GM23338 (cell line): Measurements from ENCODE around the gene ARL8B. TPM values are rescaled to one million over a fixed set of nuclear protein-coding genes. Genes with fewer than 3 reads are reported as not detected.

Source experiments
- ATAC-seq: fragments of 200-7000 bp; cut with Tn5 transposase; 3 replicates; pipeline ENCODE4 v1.9.1; 2020
- DNase-seq: peaks from one replicate; pipeline ENCODE4 v3.0.0-alpha.2; 2015; ENCODE audit warnings: low spot score
- H2AFZ ChIP-seq: fragments of 200-600 bp; sonication (generic); 2 replicates; pipeline ENCODE4 v1.8.0; 2016; ENCODE audit warnings: antibody characterized with exemption, mild to moderate bottlenecking, moderate library complexity
- H3F3A ChIP-seq: fragments of 200-600 bp; sonication (generic); replicated peaks from 2 replicates; pipeline ENCODE4 v1.8.0; 2017; ENCODE audit warnings: antibody characterized with exemption, mixed run types, low read depth
- H3K27ac ChIP-seq: fragments of 200-600 bp; sonication (generic); 2 replicates; pipeline ENCODE4 v1.6.1; 2016; ENCODE audit warnings: low read depth
- H3K27me3 ChIP-seq: fragments of 200-600 bp; sonication (generic); 2 replicates; pipeline ENCODE4 v1.8.0; 2016; ENCODE audit warnings: mild to moderate bottlenecking, mixed run types, moderate library complexity; ENCODE audit not compliant: insufficient read depth
- H3K36me3 ChIP-seq: fragments of 200-600 bp; sonication (generic); 2 replicates; pipeline ENCODE4 v1.8.0; 2016; ENCODE audit warnings: mild to moderate bottlenecking; ENCODE audit not compliant: insufficient read depth
- H3K4me1 ChIP-seq: fragments of 200-600 bp; sonication (generic); 2 replicates; pipeline ENCODE4 v1.8.0; 2016; ENCODE audit warnings: mild to moderate bottlenecking, moderate library complexity; ENCODE audit not compliant: insufficient read depth
- H3K4me2 ChIP-seq: fragments of 200-600 bp; sonication (generic); 2 replicates; pipeline ENCODE4 v1.7.1; 2017; ENCODE audit warnings: mixed run types
- H3K4me3 ChIP-seq: fragments of 200-600 bp; sonication (generic); 2 replicates; pipeline ENCODE4 v1.6.1; 2016; ENCODE audit warnings: mixed run types
- H3K79me2 ChIP-seq: fragments of 200-600 bp; sonication (generic); replicated peaks from 2 replicates; pipeline ENCODE4 v1.8.0; 2017; ENCODE audit warnings: mild to moderate bottlenecking; ENCODE audit not compliant: insufficient read depth
- H3K9me2 ChIP-seq: fragments of 200-600 bp; sonication (generic); 2 replicates; pipeline ENCODE4 v1.8.0; 2017; ENCODE audit not compliant: insufficient read depth
- H4K20me1 ChIP-seq: fragments of 200-600 bp; sonication (generic); replicated peaks from 2 replicates; pipeline ENCODE4 v1.8.0; 2017; ENCODE audit warnings: mild to moderate bottlenecking; ENCODE audit not compliant: insufficient read depth
- H3K27ac Mint-ChIP-seq: 2 replicates; pipeline ENCODE4 v1.8.0; 2020; ENCODE audit warnings: inconsistent platforms, mild to moderate bottlenecking, moderate library complexity, mixed read lengths
- H3K27me3 Mint-ChIP-seq: 3 replicates; pipeline ENCODE4 v1.8.0; 2022; ENCODE audit warnings: low read depth, mild to moderate bottlenecking, moderate library complexity, mixed read lengths, inconsistent platforms; ENCODE audit not compliant: insufficient read depth, poor library complexity
- H3K36me3 Mint-ChIP-seq: 3 replicates; pipeline ENCODE4 v1.8.0; 2021; ENCODE audit warnings: low read depth, mild to moderate bottlenecking, inconsistent platforms, moderate library complexity, mixed read lengths
- H3K4me1 Mint-ChIP-seq: 3 replicates; pipeline ENCODE4 v1.8.0; 2020; ENCODE audit warnings: mild to moderate bottlenecking, inconsistent platforms, mixed read lengths
- H3K4me3 Mint-ChIP-seq: 3 replicates; pipeline ENCODE4 v1.8.0; 2021; ENCODE audit warnings: moderate library complexity, mild to moderate bottlenecking, inconsistent platforms, mixed read lengths
- H3K9me3 Mint-ChIP-seq: 3 replicates; pipeline ENCODE4 v1.8.0; 2020; ENCODE audit warnings: moderate library complexity, mild to moderate bottlenecking, inconsistent platforms, mixed read lengths
- CREB1 ChIP-seq: fragments of 250-450 bp; sonication (Bioruptor Pico); IDR thresholded peaks from 2 replicates; pipeline ENCODE4 v1.5.0; 2020; ENCODE audit warnings: low read depth, mild to moderate bottlenecking, moderate library complexity
- CTCF ChIP-seq, 2 experiments: fragments of 200-600 bp in 1 of 2; sonication (generic) in 1 of 2; conservative IDR thresholded peaks; 2 replicates each; pipeline versions ENCODE4 v1.5.1 to v1.6.1; 2016 to 2017; ENCODE audit warnings: antibody characterized with exemption in 2 of 2, low read depth in 2 of 2, mild to moderate bottlenecking in 2 of 2, moderate library complexity in 1 of 2
- ETS1 ChIP-seq: IDR thresholded peaks from 2 replicates; pipeline ENCODE4 v1.6.1; 2016; ENCODE audit warnings: antibody characterized with exemption
- EZH2 ChIP-seq: fragments of 200-600 bp; sonication (generic); IDR thresholded peaks from one replicate; pipeline ENCODE4 v1.8.0; 2017; ENCODE audit warnings: antibody characterized with exemption, mild to moderate bottlenecking, low read depth; ENCODE audit not compliant: unreplicated experiment
- EZH2phosphoT487 ChIP-seq: fragments of 200-600 bp; sonication (generic); IDR thresholded peaks from one replicate; pipeline ENCODE4 v1.8.1; 2018; ENCODE audit warnings: antibody characterized with exemption; ENCODE audit not compliant: unreplicated experiment
- JUNB ChIP-seq: IDR thresholded peaks from one replicate; pipeline ENCODE4 v1.6.1; 2016; ENCODE audit warnings: antibody characterized with exemption; ENCODE audit not compliant: unreplicated experiment
- NANOG ChIP-seq: IDR thresholded peaks from 2 replicates; pipeline ENCODE4 v1.6.1; 2016; ENCODE audit warnings: antibody characterized with exemption, borderline replicate concordance
- POLR2AphosphoS5 ChIP-seq: IDR thresholded peaks from 2 replicates; pipeline ENCODE4 v1.6.1; 2016; ENCODE audit warnings: antibody characterized with exemption, low read depth
- REST ChIP-seq: IDR thresholded peaks from one replicate; pipeline ENCODE4 v1.6.1; 2018; ENCODE audit warnings: antibody characterized with exemption; ENCODE audit not compliant: unreplicated experiment
- STAT1 ChIP-seq: IDR thresholded peaks from one replicate; pipeline ENCODE4 v1.6.1; 2016; ENCODE audit warnings: antibody characterized with exemption; ENCODE audit not compliant: unreplicated experiment
- ZNF114 ChIP-seq: fragments of 250-450 bp; sonication (Bioruptor Pico); IDR thresholded peaks from 2 replicates; pipeline ENCODE4 v1.5.0; 2020; ENCODE audit warnings: mild to moderate bottlenecking, moderate library complexity
- ZNF331 ChIP-seq: fragments of 250-450 bp; sonication (Bioruptor Pico); IDR thresholded peaks from 2 replicates; pipeline ENCODE4 v1.5.0; 2020; ENCODE audit warnings: low read depth, mild to moderate bottlenecking, moderate library complexity
- polyA plus RNA-seq: library from polyadenylated mRNA; unstranded; fragments of >200 nt; fragmentation: Nextera tagmentation; extraction: Ambion mirVana; gene quantifications from 2 replicates; pipeline ENCODE4 v1.2.1, GENCODE V29; 2016
- total RNA-seq: library from RNA; depleted of rRNA; stranded (reverse); fragments of >200 nt; shearing (Covaris generic); gene quantifications from 2 replicates; pipeline ENCODE4 v1.2.3, GENCODE V29; 2014
- TF ChIP-seq, protein P1 (sequence below): fragments of 250-450 bp; sonication (Bioruptor Pico); IDR thresholded peaks from 2 replicates; pipeline ENCODE4 v1.5.0; 2020; ENCODE audit warnings: mild to moderate bottlenecking, moderate library complexity

The ARL8B gene
- total and polyA plus RNA-seq, 2 experiments from 2014 or later = 25.5 to 40.8 TPM

DNA sequence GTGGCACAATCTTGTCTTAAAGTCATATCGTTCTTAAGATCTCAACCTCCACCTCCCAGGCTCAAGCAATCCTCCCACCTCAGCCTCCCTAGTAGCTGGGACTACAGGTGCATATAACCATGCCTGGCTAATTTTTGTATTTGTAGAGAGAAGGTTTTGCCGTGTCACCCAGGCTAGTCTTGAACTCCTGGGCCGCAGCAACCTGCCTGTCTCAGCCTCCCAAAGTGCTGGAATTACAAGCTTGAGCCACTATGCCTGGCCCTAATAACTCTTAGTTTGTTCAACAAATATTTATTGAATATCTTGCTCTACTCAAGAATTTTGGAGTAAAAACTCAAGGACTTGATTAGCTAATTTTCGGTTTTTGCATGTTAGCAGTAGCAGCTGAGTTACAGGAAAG lies 46.0 kb downstream of the ARL8B start:
- H3K4me3 Mint-ChIP-seq = no peak overlapping the region
- no peak for ATAC-seq
- H3K79me2 ChIP-seq = peaks cover 68% of the 10 kb centered on the region

More for the DNA sequence above, 46.0 kb downstream of the ARL8B start:
- Histone ChIP-seq H3K4me1 (peaks cover 9% of the 10 kb centered on the region), H3K36me3 (no peaks in the 10 kb centered on the region; the same call in 1 of the 2 replicates), H3K4me2 (no peak overlapping the region), H3K27me3 (no peaks in the 10 kb centered on the region), H3K4me3 (no peak overlapping the region), H3K27ac (no peak overlapping the region), H3K9me2 (no peaks in the 10 kb centered on the region), H2AFZ (no peak overlapping the region), H3F3A (no peaks in the 10 kb centered on the region), H4K20me1 (0 out of 2 replicates have a peak, but pooled peaks cover 5% of the 10 kb centered on the region)
- H3K9me3 Mint-ChIP-seq = no peaks in the 10 kb centered on the region
- peaks cover 6% of the 10 kb centered on the region; the same call in 1 of the 3 replicates for H3K36me3 Mint-ChIP-seq
- peaks cover 1% of the 10 kb centered on the region for H3K27me3 Mint-ChIP-seq
- TF ChIP-seq POLR2AphosphoS5 = no peak
- TF ChIP-seq EZH2phosphoT487 = no peak
- no peak for TF ChIP-seq ETS1
- TF ChIP-seq STAT1 = no peak
- no peak for TF ChIP-seq NANOG
- no peak for TF ChIP-seq REST
- no peak for TF ChIP-seq ZNF331 (CRISPR knock-in tag)
- TF ChIP-seq, protein P1, sequence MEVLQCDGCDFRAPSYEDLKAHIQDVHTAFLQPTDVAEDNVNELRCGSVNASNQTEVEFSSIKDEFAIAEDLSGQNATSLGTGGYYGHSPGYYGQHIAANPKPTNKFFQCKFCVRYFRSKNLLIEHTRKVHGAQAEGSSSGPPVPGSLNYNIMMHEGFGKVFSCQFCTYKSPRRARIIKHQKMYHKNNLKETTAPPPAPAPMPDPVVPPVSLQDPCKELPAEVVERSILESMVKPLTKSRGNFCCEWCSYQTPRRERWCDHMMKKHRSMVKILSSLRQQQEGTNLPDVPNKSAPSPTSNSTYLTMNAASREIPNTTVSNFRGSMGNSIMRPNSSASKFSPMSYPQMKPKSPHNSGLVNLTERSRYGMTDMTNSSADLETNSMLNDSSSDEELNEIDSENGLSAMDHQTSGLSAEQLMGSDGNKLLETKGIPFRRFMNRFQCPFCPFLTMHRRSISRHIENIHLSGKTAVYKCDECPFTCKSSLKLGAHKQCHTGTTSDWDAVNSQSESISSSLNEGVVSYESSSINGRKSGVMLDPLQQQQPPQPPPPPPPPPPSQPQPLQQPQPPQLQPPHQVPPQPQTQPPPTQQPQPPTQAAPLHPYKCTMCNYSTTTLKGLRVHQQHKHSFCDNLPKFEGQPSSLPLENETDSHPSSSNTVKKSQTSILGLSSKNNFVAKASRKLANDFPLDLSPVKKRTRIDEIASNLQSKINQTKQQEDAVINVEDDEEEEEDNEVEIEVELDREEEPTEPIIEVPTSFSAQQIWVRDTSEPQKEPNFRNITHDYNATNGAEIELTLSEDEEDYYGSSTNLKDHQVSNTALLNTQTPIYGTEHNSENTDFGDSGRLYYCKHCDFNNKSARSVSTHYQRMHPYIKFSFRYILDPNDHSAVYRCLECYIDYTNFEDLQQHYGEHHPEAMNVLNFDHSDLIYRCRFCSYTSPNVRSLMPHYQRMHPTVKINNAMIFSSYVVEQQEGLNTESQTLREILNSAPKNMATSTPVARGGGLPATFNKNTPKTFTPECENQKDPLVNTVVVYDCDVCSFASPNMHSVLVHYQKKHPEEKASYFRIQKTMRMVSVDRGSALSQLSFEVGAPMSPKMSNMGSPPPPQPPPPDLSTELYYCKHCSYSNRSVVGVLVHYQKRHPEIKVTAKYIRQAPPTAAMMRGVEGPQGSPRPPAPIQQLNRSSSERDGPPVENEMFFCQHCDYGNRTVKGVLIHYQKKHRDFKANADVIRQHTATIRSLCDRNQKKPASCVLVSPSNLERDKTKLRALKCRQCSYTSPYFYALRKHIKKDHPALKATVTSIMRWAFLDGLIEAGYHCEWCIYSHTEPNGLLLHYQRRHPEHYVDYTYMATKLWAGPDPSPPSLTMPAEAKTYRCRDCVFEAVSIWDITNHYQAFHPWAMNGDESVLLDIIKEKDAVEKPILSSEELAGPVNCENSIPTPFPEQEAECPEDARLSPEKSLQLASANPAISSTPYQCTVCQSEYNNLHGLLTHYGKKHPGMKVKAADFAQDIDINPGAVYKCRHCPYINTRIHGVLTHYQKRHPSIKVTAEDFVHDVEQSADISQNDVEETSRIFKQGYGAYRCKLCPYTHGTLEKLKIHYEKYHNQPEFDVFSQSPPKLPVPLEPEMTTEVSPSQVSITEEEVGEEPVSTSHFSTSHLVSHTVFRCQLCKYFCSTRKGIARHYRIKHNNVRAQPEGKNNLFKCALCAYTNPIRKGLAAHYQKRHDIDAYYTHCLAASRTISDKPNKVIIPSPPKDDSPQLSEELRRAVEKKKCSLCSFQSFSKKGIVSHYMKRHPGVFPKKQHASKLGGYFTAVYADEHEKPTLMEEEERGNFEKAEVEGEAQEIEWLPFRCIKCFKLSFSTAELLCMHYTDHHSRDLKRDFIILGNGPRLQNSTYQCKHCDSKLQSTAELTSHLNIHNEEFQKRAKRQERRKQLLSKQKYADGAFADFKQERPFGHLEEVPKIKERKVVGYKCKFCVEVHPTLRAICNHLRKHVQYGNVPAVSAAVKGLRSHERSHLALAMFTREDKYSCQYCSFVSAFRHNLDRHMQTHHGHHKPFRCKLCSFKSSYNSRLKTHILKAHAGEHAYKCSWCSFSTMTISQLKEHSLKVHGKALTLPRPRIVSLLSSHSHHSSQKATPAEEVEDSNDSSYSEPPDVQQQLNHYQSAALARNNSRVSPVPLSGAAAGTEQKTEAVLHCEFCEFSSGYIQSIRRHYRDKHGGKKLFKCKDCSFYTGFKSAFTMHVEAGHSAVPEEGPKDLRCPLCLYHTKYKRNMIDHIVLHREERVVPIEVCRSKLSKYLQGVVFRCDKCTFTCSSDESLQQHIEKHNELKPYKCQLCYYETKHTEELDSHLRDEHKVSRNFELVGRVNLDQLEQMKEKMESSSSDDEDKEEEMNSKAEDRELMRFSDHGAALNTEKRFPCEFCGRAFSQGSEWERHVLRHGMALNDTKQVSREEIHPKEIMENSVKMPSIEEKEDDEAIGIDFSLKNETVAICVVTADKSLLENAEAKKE = no peak
- TF ChIP-seq JUNB = no peak
- TF ChIP-seq CTCF (conservative IDR thresholded peaks at IDR 0.05; ENCODE audit: low read depth in 2 of 2) = no peak
- no peak for TF ChIP-seq ZNF114 (CRISPR knock-in tag)
- TF ChIP-seq CREB1 (CRISPR knock-in tag) = no peak
- TF ChIP-seq EZH2 = no peak
- peak overlapping the region; percentile 48; the same call in 1 of the 2 replicates for H3K27ac Mint-ChIP-seq
- H3K4me1 Mint-ChIP-seq = peaks cover 28% of the 10 kb centered on the region
- no peak for DNase-seq
